H1 (cell line): Measurements from ENCODE around the gene FOXM1. TPM values are rescaled to one million over a fixed set of nuclear protein-coding genes. Genes with fewer than 3 reads are reported as not detected.

Source experiments
- CTCF ChIA-PET: fragments of 300-600 bp; sonication (Branson Sonifier 250); formaldehyde crosslinking; loops from one replicate; lab custom pipeline; 2021; ENCODE audit not compliant: partially characterized antibody; lab: Charles Lee
- POLR2A ChIA-PET: fragments of 300-600 bp; sonication (Branson Sonifier 250); formaldehyde crosslinking; loops from one replicate; lab custom pipeline; 2021; ENCODE audit warnings: inconsistent platforms; ENCODE audit not compliant: partially characterized antibody; lab: Charles Lee
- DNase-seq, 2 experiments: peaks; one replicate each; pipeline versions ENCODE4 v3.0.0 to v3.0.0-alpha.2; 2010 to 2022; ENCODE audit warnings: low spot score in 2 of 2, low read depth in 1 of 2, mixed read lengths in 1 of 2
- FAIRE-seq: peaks from 2 replicates; lab custom pipeline; 2011; peaks lifted over from hg19 to GRCh38; lab: Jason Lieb, UNC
- H2AFZ ChIP-seq: 2 replicates; pipeline ENCODE4 v1.8.1; 2012; ENCODE audit warnings: low read length, inconsistent platforms
- H2AK5ac ChIP-seq: 2 replicates; pipeline ENCODE4 v1.6.1; 2013; ENCODE audit warnings: low read depth, low read length
- H2BK120ac ChIP-seq: replicated peaks from 2 replicates; pipeline ENCODE3; 2013; ENCODE audit warnings: low read depth, low read length, inconsistent platforms
- H2BK12ac ChIP-seq: 2 replicates; pipeline ENCODE4 v1.6.1; 2013; ENCODE audit warnings: low read depth, low read length
- H2BK15ac ChIP-seq: 2 replicates; pipeline ENCODE4 v1.6.1; 2013; ENCODE audit warnings: low read length
- H2BK20ac ChIP-seq: 2 replicates; pipeline ENCODE4 v1.6.1; 2013; ENCODE audit warnings: low read length
- H2BK5ac ChIP-seq: 2 replicates; pipeline ENCODE4 v1.6.1; 2013; ENCODE audit warnings: low read depth, low read length
- H3K14ac ChIP-seq: 2 replicates; pipeline ENCODE4 v1.6.1; 2013; ENCODE audit warnings: inconsistent platforms; ENCODE audit not compliant: insufficient read length
- H3K18ac ChIP-seq: 2 replicates; pipeline ENCODE4 v1.6.1; 2013; ENCODE audit warnings: low read length; ENCODE audit errors: extremely low read depth
- H3K23ac ChIP-seq: 2 replicates; pipeline ENCODE4 v1.6.1; 2013; ENCODE audit warnings: inconsistent platforms; ENCODE audit not compliant: insufficient read length
- H3K23me2 ChIP-seq: 2 replicates; pipeline ENCODE4 v1.6.1; 2013; ENCODE audit warnings: low read depth, low read length
- H3K27ac ChIP-seq: 2 replicates; pipeline ENCODE4 v1.6.1; 2011; ENCODE audit warnings: low read depth, low read length, inconsistent platforms
- H3K27me3 ChIP-seq, 4 experiments: replicated peaks in 1 of 4; 1 replicate in 1 of 4; 2 replicates in 3 of 4; pipeline versions ENCODE4 v1.6.1 to v1.8.1; 2011 to 2013; ENCODE audit warnings: low read length in 3 of 4, mild to moderate bottlenecking in 3 of 4, inconsistent platforms in 2 of 4, mixed read lengths in 2 of 4, moderate library complexity in 1 of 4; ENCODE audit not compliant: control insufficient read depth in 3 of 4, insufficient read depth in 3 of 4; ENCODE audit errors: extremely low read depth in 1 of 4
- H3K36me3 ChIP-seq, 4 experiments: 2 replicates each; pipeline versions ENCODE4 v1.6.1 to v1.8.1; 2011 to 2013; ENCODE audit warnings: mild to moderate bottlenecking in 4 of 4, low read length in 3 of 4, moderate library complexity in 2 of 4, control low read depth in 1 of 4, inconsistent platforms in 1 of 4; ENCODE audit not compliant: insufficient read depth in 4 of 4, control insufficient read depth in 2 of 4
- H3K4ac ChIP-seq: replicated peaks from 2 replicates; pipeline ENCODE3; 2013; ENCODE audit warnings: low read length, low read depth, mixed read lengths, inconsistent platforms; ENCODE audit not compliant: insufficient read length
- H3K4me1 ChIP-seq, 4 experiments: replicated peaks in 1 of 4; 1 replicate in 1 of 4; 2 replicates in 3 of 4; pipeline versions ENCODE4 v1.6.1 to v1.8.1; 2011 to 2013; ENCODE audit warnings: low read length in 3 of 4, inconsistent platforms in 2 of 4, mixed read lengths in 1 of 4; ENCODE audit not compliant: insufficient read depth in 4 of 4, control insufficient read depth in 3 of 4
- H3K4me2 ChIP-seq, 2 experiments: 2 replicates each; pipeline versions ENCODE4 v1.6.1 to v1.8.1; 2011 to 2013; ENCODE audit warnings: low read depth in 2 of 2, low read length in 2 of 2, control low read depth in 1 of 2, inconsistent platforms in 1 of 2, mild to moderate bottlenecking in 1 of 2; ENCODE audit not compliant: insufficient read depth in 1 of 2
- H3K4me3 ChIP-seq, 4 experiments: fragments of 200-600, 300-600 bp in 1 of 4; sonication (generic), shearing (Covaris generic), sonication (Bioruptor Twin) in 1 of 4; 2 replicates each; pipeline versions ENCODE4 v1.5.1 to v1.8.1; 2011 to 2016; ENCODE audit warnings: low read length in 4 of 4, low read depth in 3 of 4, control low read depth in 2 of 4, inconsistent platforms in 2 of 4, mild to moderate bottlenecking in 2 of 4, mixed read lengths in 1 of 4, moderate library complexity in 1 of 4; ENCODE audit not compliant: insufficient read depth in 2 of 4; ENCODE audit errors: extremely low read depth in 1 of 4
- H3K56ac ChIP-seq: replicated peaks from 2 replicates; pipeline ENCODE3; 2013; ENCODE audit warnings: low read depth, mild to moderate bottlenecking, mixed read lengths, low read length, inconsistent platforms; ENCODE audit not compliant: insufficient read length
- H3K79me1 ChIP-seq: 2 replicates; pipeline ENCODE4 v1.6.1; 2013; ENCODE audit warnings: low read depth, low read length, control low read depth
- H3K79me2 ChIP-seq, 2 experiments: 2 replicates each; pipeline versions ENCODE4 v1.6.1 to v1.8.1; 2012 to 2013; ENCODE audit warnings: low read length in 2 of 2, mild to moderate bottlenecking in 2 of 2, inconsistent platforms in 1 of 2; ENCODE audit not compliant: insufficient read depth in 2 of 2, control insufficient read depth in 1 of 2
- H3K9ac ChIP-seq, 4 experiments: replicated peaks in 1 of 4; 1 replicate in 1 of 4; 2 replicates in 3 of 4; pipeline versions ENCODE4 v1.6.1 to v1.8.1; 2011 to 2013; ENCODE audit warnings: low read depth in 3 of 4, low read length in 3 of 4, control low read depth in 2 of 4, mild to moderate bottlenecking in 2 of 4, moderate library complexity in 2 of 4, inconsistent platforms in 1 of 4; ENCODE audit errors: extremely low read depth in 1 of 4
- H3K9me3 ChIP-seq, 2 experiments: 2 replicates each; pipeline versions ENCODE4 v1.6.1 to v1.8.1; 2012 to 2013; ENCODE audit warnings: mild to moderate bottlenecking in 2 of 2, moderate library complexity in 2 of 2, control low read depth in 1 of 2, inconsistent platforms in 1 of 2, low read depth in 1 of 2, low read length in 1 of 2, mixed read lengths in 1 of 2; ENCODE audit not compliant: insufficient read depth in 2 of 2
- H4K20me1 ChIP-seq, 2 experiments: replicated peaks in 1 of 2; 2 replicates each; pipeline versions ENCODE3 to v1.8.1; 2011 to 2013; ENCODE audit warnings: inconsistent platforms in 2 of 2, low read length in 2 of 2, mild to moderate bottlenecking in 1 of 2; ENCODE audit not compliant: insufficient read depth in 2 of 2, control insufficient read depth in 1 of 2
- H4K5ac ChIP-seq: 2 replicates; pipeline ENCODE4 v1.6.1; 2013; ENCODE audit warnings: low read length, low read depth, mixed read lengths, inconsistent platforms; ENCODE audit not compliant: insufficient read length
- H4K8ac ChIP-seq: 2 replicates; pipeline ENCODE4 v1.8.0; 2013; ENCODE audit warnings: mild to moderate bottlenecking, moderate library complexity, low read length, inconsistent platforms; ENCODE audit not compliant: insufficient read depth; ENCODE audit errors: extremely low read depth
- H4K91ac ChIP-seq: replicated peaks from 2 replicates; pipeline ENCODE3; 2013; ENCODE audit warnings: low read length, mixed read lengths, inconsistent platforms; ENCODE audit not compliant: insufficient read length
- BRCA1 ChIP-seq: IDR thresholded peaks from 2 replicates; pipeline ENCODE4 v1.6.1; 2012; ENCODE audit warnings: low read depth, low read length, improper control_type of control experiment
- CEBPB ChIP-seq: IDR thresholded peaks from 2 replicates; pipeline ENCODE4 v1.6.1; 2012; ENCODE audit warnings: low read depth, low read length
- CHD1 ChIP-seq: IDR thresholded peaks from 2 replicates; pipeline ENCODE4 v1.6.1; 2012; ENCODE audit warnings: low read depth, low read length, improper control_type of control experiment
- CTBP2 ChIP-seq: IDR thresholded peaks from 2 replicates; pipeline ENCODE4 v1.7.0; 2011; ENCODE audit warnings: borderline replicate concordance, mild to moderate bottlenecking, moderate library complexity, mixed read lengths, low read length; ENCODE audit not compliant: insufficient read depth, insufficient read length
- JUN ChIP-seq: IDR thresholded peaks from 2 replicates; pipeline ENCODE4 v1.6.1; 2011; ENCODE audit warnings: low read depth, mild to moderate bottlenecking, improper control_type of control experiment, low read length
- KDM4A ChIP-seq: IDR thresholded peaks from one replicate; pipeline ENCODE4 v1.7.1; 2012; ENCODE audit warnings: low read depth, mild to moderate bottlenecking, moderate library complexity, low read length, inconsistent platforms; ENCODE audit not compliant: severe bottlenecking
- NANOG ChIP-seq: IDR thresholded peaks from 2 replicates; pipeline ENCODE4 v1.6.1; 2011; ENCODE audit warnings: low read length, low read depth, mild to moderate bottlenecking, inconsistent platforms; ENCODE audit not compliant: insufficient read depth, poor library complexity, severe bottlenecking
- POLR2AphosphoS5 ChIP-seq: IDR thresholded peaks from 2 replicates; pipeline ENCODE4 v1.6.1; 2011; ENCODE audit warnings: low read depth, low read length
- RNF2 ChIP-seq: fragments of 200-900, 300-1000 bp; sonication (generic); IDR thresholded peaks from 2 replicates; pipeline ENCODE4 v1.7.1; 2016; ENCODE audit warnings: borderline replicate concordance, low read depth, mild to moderate bottlenecking, antibody characterized with exemption, low read length; ENCODE audit not compliant: poor library complexity, severe bottlenecking; ENCODE audit errors: missing control alignments
- RXRA ChIP-seq: IDR thresholded peaks from 2 replicates; pipeline ENCODE4 v1.6.1; 2011; ENCODE audit warnings: low read depth, mild to moderate bottlenecking, low read length, moderate library complexity; ENCODE audit not compliant: insufficient read depth
- YY1 ChIP-seq: IDR thresholded peaks from 2 replicates; pipeline ENCODE4 v1.6.1; 2011; ENCODE audit warnings: low read depth, mild to moderate bottlenecking, low read length
- ZNF274 ChIP-seq: IDR thresholded peaks from 2 replicates; pipeline ENCODE4 v1.7.0; 2012; ENCODE audit warnings: low read length, borderline replicate concordance; ENCODE audit errors: extremely low read depth
- WGBS, 2 experiments: shearing (Covaris generic) in 1 of 2; methylation state at CpG; one replicate each; pipeline versions ENCODE4 v1.1.6 to v1.1.7; 2013 to 2015; ENCODE audit warnings: low lambda C conversion rate in 2 of 2, mixed read lengths in 2 of 2, inconsistent platforms in 1 of 2, low coverage in 1 of 2, missing lambda C conversion rate in 1 of 2; ENCODE audit not compliant: insufficient replicate concordance in 2 of 2, insufficient coverage in 1 of 2, insufficient read length in 1 of 2; ENCODE audit errors: extremely low coverage in 1 of 2, missing lambda C conversion rate in 1 of 2; 5-methylcytosine and 5-hydroxymethylcytosine counted together
- polyA plus RNA-seq, 7 experiments: library from polyadenylated mRNA; depleted of rRNA in 3 of 7; stranded (reverse) in 5 of 7; unstranded in 2 of 7; fragments of >200 nt in 5 of 7; fragments of 200-250 nt in 2 of 7; gene quantifications; 1 replicate in 5 of 7; 2 replicates in 1 of 7; 4 replicates in 1 of 7; pipeline versions ENCODE4 v1.2.1 to v1.2.3, GENCODE V29; 2011 to 2013; ENCODE audit warnings: missing spikeins in 2 of 7, mixed read lengths in 2 of 7
- total RNA-seq: library from RNA; stranded (reverse); fragmentation: NEBNext Ultra II Directional; extraction: Animal tissue kit (Norgen Biotek cat#: 25700); gene quantifications from 2 replicates; pipeline ENCODE4 v1.2.1, GENCODE V29; 2021
- TF ChIP-seq, protein P1 (sequence below): IDR thresholded peaks from 2 replicates; pipeline ENCODE4 v1.6.1; 2012; ENCODE audit warnings: inconsistent platforms

FOXM1 gene
- total and polyA plus RNA-seq, 2 of the 8 experiments (the other 6 are each of a cell fraction or from before 2014, with no cell fraction given) = 58.1 to 121 TPM

DNA sequence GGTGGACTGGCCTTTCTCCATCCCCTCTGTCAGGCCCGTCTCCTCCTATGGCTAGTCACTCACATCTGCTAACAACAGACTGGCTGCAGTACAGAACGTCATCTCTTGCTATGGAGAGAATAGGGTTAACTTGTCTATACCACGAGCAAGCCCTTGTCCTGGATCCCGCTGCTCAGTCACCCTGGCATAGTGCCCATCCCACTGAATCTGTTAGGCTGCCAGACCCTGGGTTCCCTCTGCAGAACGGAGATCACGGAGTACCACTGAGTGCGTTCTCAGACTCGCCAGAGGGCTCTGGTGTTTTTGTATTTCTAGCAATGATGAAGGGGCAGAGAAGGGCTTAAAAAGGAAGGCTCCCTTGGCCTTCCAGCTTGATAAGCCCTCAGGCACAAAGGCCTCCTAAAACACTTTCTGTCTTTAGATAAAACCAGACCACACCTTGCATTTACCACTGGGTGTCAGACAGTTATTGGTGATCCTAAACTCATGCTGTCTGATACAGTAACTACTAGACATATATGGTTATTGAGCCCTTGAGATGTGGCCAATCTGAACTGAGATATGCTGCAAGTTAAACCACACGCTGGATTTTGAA, 35.8 kb downstream of the FOXM1 start:
- H3K4ac ChIP-seq = no peak overlapping the region
- no peak overlapping the region for H2BK120ac ChIP-seq
- no peak overlapping the region for H2AFZ ChIP-seq
- 85% methylated on average over 9 of the region's 9 CpGs; no CpG with 5 or more reads in 1 of the 2 experiments for WGBS, 2 experiments
- H3K18ac ChIP-seq = no peak overlapping the region
- no peak overlapping the region for H3K56ac ChIP-seq
- no peak overlapping the region for H3K4me2 ChIP-seq
- no peak overlapping the region; the same call in 1 of the 2 replicates for H4K8ac ChIP-seq
- no peak for DNase-seq
- H3K23me2 ChIP-seq = no peaks in the 10 kb centered on the region
- H3K27ac ChIP-seq = no peak overlapping the region
- no peak overlapping the region for H2BK15ac ChIP-seq
- CTCF ChIA-PET = interaction anchor here (1.2 to 1.4 kb wide), 3 partner anchors 8 to 117 kb away, joined by 3 to 6 read pairs (median 6); no protein-coding TSS in a partner anchor
- no peak overlapping the region for H2AK5ac ChIP-seq
- no peak overlapping the region for H3K4me3 ChIP-seq
- no peaks in the 10 kb centered on the region; a peak in 1 of 8 replicates for H3K36me3 ChIP-seq
- no peaks in the 10 kb centered on the region for H3K9me3 ChIP-seq
- H3K14ac ChIP-seq = no peak overlapping the region
- H2BK12ac ChIP-seq = no peak overlapping the region
- no peaks in the 10 kb centered on the region; a peak in 3 of 7 replicates for H3K4me1 ChIP-seq
- H4K5ac ChIP-seq = no peak overlapping the region
- POLR2A ChIA-PET = no interaction called here
- no peak overlapping the region for H2BK5ac ChIP-seq
- no peak overlapping the region for H3K23ac ChIP-seq
- no peaks in the 10 kb centered on the region for H3K79me1 ChIP-seq
- H3K79me2 ChIP-seq = no peaks in the 10 kb centered on the region
- H4K91ac ChIP-seq = no peak overlapping the region
- no peak for FAIRE-seq
- no peak overlapping the region for H2BK20ac ChIP-seq
- H3K27me3 ChIP-seq = no peaks in the 10 kb centered on the region; a peak in 1 of 7 replicates
- no peak overlapping the region for H3K9ac ChIP-seq
- peaks cover 0 to 3% of the 10 kb centered on the region in 2 experiments for H4K20me1 ChIP-seq
- TF ChIP-seq CHD1 = no peak
- TF ChIP-seq, protein P1, sequence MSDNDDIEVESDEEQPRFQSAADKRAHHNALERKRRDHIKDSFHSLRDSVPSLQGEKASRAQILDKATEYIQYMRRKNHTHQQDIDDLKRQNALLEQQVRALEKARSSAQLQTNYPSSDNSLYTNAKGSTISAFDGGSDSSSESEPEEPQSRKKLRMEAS = no peak
- TF ChIP-seq RXRA = no peak
- no peak for TF ChIP-seq CTBP2
- TF ChIP-seq ZNF274 = no peak
- no peak for TF ChIP-seq NANOG
- TF ChIP-seq CEBPB = no peak
- no peak for TF ChIP-seq POLR2AphosphoS5
- TF ChIP-seq YY1 = no peak
- no peak for TF ChIP-seq RNF2
- no peak for TF ChIP-seq BRCA1
- no peak for TF ChIP-seq JUN
- TF ChIP-seq KDM4A = no peak
